Uterus (tissue), 4 donors: ENCODE measurements around the gene PFDN5. TPM values are rescaled to one million over a fixed set of nuclear protein-coding genes. Genes with fewer than 3 reads are reported as not detected.

ENCODE experiments used
- DNase-seq, 2 donors: peaks; one replicate each; pipeline ENCODE4 v3.0.0-alpha.2; 2019 to 2020
- H3K27ac ChIP-seq, 2 donors: fragments of 200-600 bp; sonication (generic); 1 replicate in 1 of 2; 2 replicates in 1 of 2; pipeline ENCODE4 v1.5.1; 2016 to 2018
- H3K27me3 ChIP-seq, 2 donors: fragments of 200-600 bp; sonication (generic); one replicate each; pipeline ENCODE4 v1.5.1; 2018 to 2019; ENCODE audit warnings: control low read depth in 1 of 2
- H3K36me3 ChIP-seq, 2 donors: fragments of 200-600 bp; sonication (generic); one replicate each; pipeline ENCODE4 v1.5.1; 2019; ENCODE audit warnings: control low read depth in 1 of 2
- H3K4me1 ChIP-seq, 2 donors: fragments of 200-600 bp; sonication (generic); one replicate each; pipeline ENCODE4 v1.5.1; 2018 to 2019; ENCODE audit warnings: control low read depth in 1 of 2
- H3K4me3 ChIP-seq, 2 donors: fragments of 200-600 bp; sonication (generic); 1 replicate in 1 of 2; 2 replicates in 1 of 2; pipeline ENCODE4 v1.5.1; 2018 to 2019; ENCODE audit warnings: mild to moderate bottlenecking in 1 of 2
- H3K9me3 ChIP-seq, 2 donors: fragments of 200-600 bp; sonication (generic); one replicate each; pipeline ENCODE4 v1.5.1; 2019; ENCODE audit warnings: control low read depth in 1 of 2
- CTCF ChIP-seq, 4 experiments: fragments of 200-600 bp in 2 of 4; fragments of 450-650 bp in 2 of 4; sonication (generic) in 2 of 4; IDR thresholded peaks; one replicate each; pipeline ENCODE4 v1.5.1; 2016 to 2019; ENCODE audit warnings: antibody characterized with exemption in 4 of 4, mild to moderate bottlenecking in 2 of 4, moderate library complexity in 1 of 4
- POLR2A ChIP-seq, 2 donors: fragments of 450-650 bp; IDR thresholded peaks; one replicate each; pipeline ENCODE4 v1.6.1; 2016; ENCODE audit warnings: antibody characterized with exemption in 2 of 2, mild to moderate bottlenecking in 1 of 2, moderate library complexity in 1 of 2
- intact Hi-C: fragments of 100-400 bp; cut with DNase I; formaldehyde crosslinking; loops from one replicate; pipeline ENCODE4 v1.15.1; 2023; ENCODE audit warnings: low total_unique reads
- total RNA-seq, 4 donors: library from RNA; depleted of rRNA in 3 of 4; stranded (reverse); fragments of >200 nt in 3 of 4; gene quantifications; one replicate each; pipeline versions ENCODE4 v1.1.0 to v1.2.4, GENCODE V29; 2014 to 2023
- donor health status: DM: yes; HTN: yes; CAD: no.

The PFDN5 gene
- total RNA-seq: 1,000 to 10,000 TPM in 2 of 4 donors, 100 to 1,000 TPM in 2; 347 to 1,573 (median 972) TPM

- Histone ChIP-seq H3K4me1 (peaks cover 11 to 14% of the 10 kb centered on the region in 2 donors), H3K4me3 (peak within 1 kb of the TSS; percentile 62 to 89), H3K27ac (peak within 1 kb of the TSS; percentile 80 to 88), H3K36me3 (no peaks in the 10 kb centered on the region), H3K27me3 (no peaks in the 10 kb centered on the region), H3K9me3 (no peaks in the 10 kb centered on the region)
- TF ChIP-seq CTCF (IDR thresholded peaks at IDR 0.05) (peak in 2 of 4 experiments; percentile 45 to 55), POLR2A (IDR thresholded peaks at IDR 0.05) (peak in 1 of 2 donors; percentile 63)
- DNase-seq: peak; percentile 86 to 89
- intact Hi-C loops: no loop called here
These were observed at the start of gene PFDN5 for GRCh38 chr12:53295070-53295890. Gene PFDN5, plus strand, starts transcription at chr12:53295542. Its CDS starts 26 bp downstream, at chr12:53295568.

DNA sequence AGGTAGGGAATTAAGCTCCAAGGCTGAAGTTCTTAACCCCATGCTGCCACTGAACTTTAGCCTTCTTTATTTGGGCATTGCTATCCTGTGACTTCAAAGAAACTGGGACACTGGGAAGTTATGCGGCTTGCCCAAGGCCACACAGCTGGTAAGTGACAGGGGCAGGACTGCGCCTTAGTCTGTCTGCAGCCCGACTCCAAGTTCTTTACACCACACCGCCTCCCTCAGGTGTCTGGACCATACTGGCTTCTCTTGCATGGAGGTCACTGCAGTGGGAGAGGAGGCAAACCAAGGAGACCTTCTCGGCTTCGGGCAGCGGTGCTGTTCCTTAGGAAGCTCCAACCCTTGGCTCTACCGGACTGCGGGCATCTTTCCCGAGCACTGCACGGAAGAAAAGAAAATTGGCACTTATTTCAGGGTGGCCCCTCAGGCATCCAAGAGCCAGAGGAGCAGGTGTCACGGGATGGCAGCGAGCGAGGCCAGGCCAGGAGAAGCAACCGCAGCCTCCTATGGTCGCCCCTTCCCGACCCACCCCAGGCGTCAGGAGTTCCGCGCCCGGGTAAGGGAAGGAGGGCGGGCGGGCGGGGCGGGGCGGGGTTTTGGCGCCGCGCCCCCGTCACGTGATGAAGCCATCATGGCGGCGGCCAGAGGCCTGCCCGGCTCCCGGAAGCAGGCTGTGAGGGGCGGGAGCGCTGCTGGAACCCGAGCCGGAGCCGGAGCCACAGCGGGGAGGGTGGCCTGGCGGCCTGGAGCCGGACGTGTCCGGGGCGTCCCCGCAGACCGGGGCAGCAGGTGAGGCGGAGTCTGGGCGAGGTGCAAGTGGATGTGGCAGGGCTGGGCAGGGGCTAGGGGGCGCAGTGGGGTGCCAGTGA is 43.6 kb upstream of the PFDN5 start:
- intact Hi-C loops: loop anchor here (5.0 kb wide), 1 partner anchor 34 kb away; no protein-coding TSS in a partner anchor
- Histone ChIP-seq H3K9me3 (no peaks in the 10 kb centered on the region), H3K36me3 (no peaks in the 10 kb centered on the region), H3K4me1 (peaks cover 0 to 17% of the 10 kb centered on the region in 2 donors), H3K27ac (peak overlapping the region; percentile 89 to 93), H3K4me3 (peak overlapping the region; percentile 65 to 72), H3K27me3 (no peaks in the 10 kb centered on the region)
- DNase-seq: peak; percentile 70 to 79
- TF ChIP-seq POLR2A (IDR thresholded peaks at IDR 0.05): peak in 1 of 2 donors; percentile 39
- peak; percentile 36 to 55 (median 46) for TF ChIP-seq CTCF (IDR thresholded peaks at IDR 0.05)

- H3K4me1 ChIP-seq: peaks cover 0 to 17% of the 10 kb centered on the region in 2 donors
- intact Hi-C loops: loop anchor here (5.0 kb wide), 1 partner anchor 35 kb away; no protein-coding TSS in a partner anchor
- TF ChIP-seq POLR2A (IDR thresholded peaks at IDR 0.05): no peak
- TF ChIP-seq CTCF (IDR thresholded peaks at IDR 0.05): no peak
- peak overlapping the region; percentile 65 to 72 for H3K4me3 ChIP-seq
- no peaks in the 10 kb centered on the region for H3K36me3 ChIP-seq
- peak in 1 of 2 donors; percentile 31 for DNase-seq
- peak overlapping the region; percentile 89 to 93 for H3K27ac ChIP-seq
- H3K27me3 ChIP-seq: no peaks in the 10 kb centered on the region
- H3K9me3 ChIP-seq: no peaks in the 10 kb centered on the region
These were observed 42.9 kb upstream of the PFDN5 start for GRCh38 chr12:53252349-53252916.

DNA sequence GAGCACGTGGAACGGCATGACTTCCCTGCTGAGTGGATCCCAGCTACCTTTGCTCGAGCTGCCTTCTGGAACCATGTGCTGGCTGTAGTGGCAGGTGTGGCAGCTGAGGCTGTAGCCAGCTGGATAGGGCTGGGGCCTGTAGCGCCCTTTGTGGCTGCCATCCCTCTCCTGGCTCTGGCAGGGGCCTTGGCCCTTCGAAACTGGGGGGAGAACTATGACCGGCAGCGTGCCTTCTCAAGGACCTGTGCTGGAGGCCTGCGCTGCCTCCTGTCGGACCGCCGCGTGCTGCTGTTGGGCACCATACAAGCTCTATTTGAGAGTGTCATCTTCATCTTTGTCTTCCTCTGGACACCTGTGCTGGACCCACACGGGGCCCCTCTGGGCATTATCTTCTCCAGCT is 42.0 kb upstream of the PFDN5 start:
- Histone ChIP-seq H3K27ac (no peak overlapping the region), H3K36me3 (no peaks in the 10 kb centered on the region), H3K4me3 (no peak overlapping the region), H3K9me3 (no peaks in the 10 kb centered on the region), H3K4me1 (peaks cover 0 to 17% of the 10 kb centered on the region in 2 donors), H3K27me3 (no peaks in the 10 kb centered on the region)
- intact Hi-C loops: loop anchor here (5.0 kb wide), 1 partner anchor 36 kb away; no protein-coding TSS in a partner anchor
- no peak for DNase-seq
- TF ChIP-seq CTCF (IDR thresholded peaks at IDR 0.05) (no peak), POLR2A (IDR thresholded peaks at IDR 0.05) (no peak)
